ENCODE measurements around the gene NME7. TPM values are rescaled to one million over a fixed set of nuclear protein-coding genes. Genes with fewer than 3 reads are reported as not detected.

The NME7 gene
- total RNA-seq, 1 donor from 2014 or later, result 18.6 TPM

GRCh38 chr1:169099561-169099960, 268.0 kb downstream of the NME7 start:
- Mint-ChIP-seq H3K4me3 (ENCODE audit: unreplicated experiment) (no peak overlapping the region), H3K9me3 (ENCODE audit: unreplicated experiment) (no peaks in the 10 kb centered on the region), H3K27ac (ENCODE audit: unreplicated experiment) (no peak overlapping the region), H3K36me3 (ENCODE audit: unreplicated experiment) (peaks cover 5% of the 10 kb centered on the region), H3K4me1 (ENCODE audit: low read depth, unreplicated experiment) (no peaks in the 10 kb centered on the region), H3K27me3 (ENCODE audit: unreplicated experiment) (peaks cover 2% of the 10 kb centered on the region)
- no peak for TF ChIP-seq CTCF (IDR thresholded peaks at IDR 0.05; ENCODE audit: partially characterized antibody, unreplicated experiment)
- no peak for DNase-seq

- no peak overlapping the region for H3K4me3 Mint-ChIP-seq (ENCODE audit: unreplicated experiment)
- no peak for DNase-seq
- no peaks in the 10 kb centered on the region for H3K4me1 Mint-ChIP-seq (ENCODE audit: low read depth, unreplicated experiment)
- H3K36me3 Mint-ChIP-seq (ENCODE audit: unreplicated experiment), result peaks cover 5% of the 10 kb centered on the region
- H3K27me3 Mint-ChIP-seq (ENCODE audit: unreplicated experiment), result peaks cover 2% of the 10 kb centered on the region
- H3K9me3 Mint-ChIP-seq (ENCODE audit: unreplicated experiment), result no peaks in the 10 kb centered on the region
- H3K27ac Mint-ChIP-seq (ENCODE audit: unreplicated experiment), result no peak overlapping the region
- TF ChIP-seq CTCF (IDR thresholded peaks at IDR 0.05; ENCODE audit: partially characterized antibody, unreplicated experiment), result no peak
These were observed 269.2 kb downstream of the NME7 start for GRCh38 chr1:169098380-169098779.

GRCh38 chr1:169094897-169095569, 272.6 kb downstream of the NME7 start:
- Mint-ChIP-seq H3K27me3 (ENCODE audit: unreplicated experiment) (peaks cover 2% of the 10 kb centered on the region), H3K27ac (ENCODE audit: unreplicated experiment) (no peak overlapping the region), H3K9me3 (ENCODE audit: unreplicated experiment) (no peaks in the 10 kb centered on the region), H3K4me3 (ENCODE audit: unreplicated experiment) (no peak overlapping the region), H3K4me1 (ENCODE audit: low read depth, unreplicated experiment) (no peaks in the 10 kb centered on the region), H3K36me3 (ENCODE audit: unreplicated experiment) (peaks cover 5% of the 10 kb centered on the region)
- TF ChIP-seq CTCF (IDR thresholded peaks at IDR 0.05; ENCODE audit: partially characterized antibody, unreplicated experiment), result no peak
- DNase-seq, result no peak

- no peaks in the 10 kb centered on the region for H3K9me3 Mint-ChIP-seq (ENCODE audit: unreplicated experiment)
- no peak overlapping the region for H3K4me3 Mint-ChIP-seq (ENCODE audit: unreplicated experiment)
- no peak for DNase-seq
- H3K27ac Mint-ChIP-seq (ENCODE audit: unreplicated experiment), result no peak overlapping the region
- TF ChIP-seq CTCF (IDR thresholded peaks at IDR 0.05; ENCODE audit: partially characterized antibody, unreplicated experiment), result no peak
- H3K36me3 Mint-ChIP-seq (ENCODE audit: unreplicated experiment), result peaks cover 5% of the 10 kb centered on the region
- H3K27me3 Mint-ChIP-seq (ENCODE audit: unreplicated experiment), result peaks cover 2% of the 10 kb centered on the region
- peaks cover 2% of the 10 kb centered on the region for H3K4me1 Mint-ChIP-seq (ENCODE audit: low read depth, unreplicated experiment)
These were observed 275.2 kb downstream of the NME7 start for GRCh38 chr1:169092399-169092798.

GRCh38 chr1:169091480-169091941, 276.1 kb downstream of the NME7 start:
- no peak for TF ChIP-seq CTCF (IDR thresholded peaks at IDR 0.05; ENCODE audit: partially characterized antibody, unreplicated experiment)
- peaks cover 11% of the 10 kb centered on the region for H3K4me1 Mint-ChIP-seq (ENCODE audit: low read depth, unreplicated experiment)
- H3K36me3 Mint-ChIP-seq (ENCODE audit: unreplicated experiment), result no peaks in the 10 kb centered on the region
- H3K4me3 Mint-ChIP-seq (ENCODE audit: unreplicated experiment), result no peak overlapping the region
- no peak for DNase-seq
- peaks cover 3% of the 10 kb centered on the region for H3K9me3 Mint-ChIP-seq (ENCODE audit: unreplicated experiment)
- H3K27ac Mint-ChIP-seq (ENCODE audit: unreplicated experiment), result no peak overlapping the region
- H3K27me3 Mint-ChIP-seq (ENCODE audit: unreplicated experiment), result peaks cover 2% of the 10 kb centered on the region

Data from glutamatergic neuron (in vitro differentiated cells).